VCaP (cell line): Measurements from ENCODE around the gene C19orf67.

Source experiments
- H3K27ac ChIP-seq: fragments of 450-650 bp; 2 replicates; pipeline ENCODE4 v1.5.1; 2017
- CTCF ChIP-seq: fragments of 450-650 bp; conservative IDR thresholded peaks from 2 replicates; pipeline ENCODE4 v1.5.1; 2017; ENCODE audit warnings: mild to moderate bottlenecking, moderate library complexity

C19orf67 gene

DNA sequence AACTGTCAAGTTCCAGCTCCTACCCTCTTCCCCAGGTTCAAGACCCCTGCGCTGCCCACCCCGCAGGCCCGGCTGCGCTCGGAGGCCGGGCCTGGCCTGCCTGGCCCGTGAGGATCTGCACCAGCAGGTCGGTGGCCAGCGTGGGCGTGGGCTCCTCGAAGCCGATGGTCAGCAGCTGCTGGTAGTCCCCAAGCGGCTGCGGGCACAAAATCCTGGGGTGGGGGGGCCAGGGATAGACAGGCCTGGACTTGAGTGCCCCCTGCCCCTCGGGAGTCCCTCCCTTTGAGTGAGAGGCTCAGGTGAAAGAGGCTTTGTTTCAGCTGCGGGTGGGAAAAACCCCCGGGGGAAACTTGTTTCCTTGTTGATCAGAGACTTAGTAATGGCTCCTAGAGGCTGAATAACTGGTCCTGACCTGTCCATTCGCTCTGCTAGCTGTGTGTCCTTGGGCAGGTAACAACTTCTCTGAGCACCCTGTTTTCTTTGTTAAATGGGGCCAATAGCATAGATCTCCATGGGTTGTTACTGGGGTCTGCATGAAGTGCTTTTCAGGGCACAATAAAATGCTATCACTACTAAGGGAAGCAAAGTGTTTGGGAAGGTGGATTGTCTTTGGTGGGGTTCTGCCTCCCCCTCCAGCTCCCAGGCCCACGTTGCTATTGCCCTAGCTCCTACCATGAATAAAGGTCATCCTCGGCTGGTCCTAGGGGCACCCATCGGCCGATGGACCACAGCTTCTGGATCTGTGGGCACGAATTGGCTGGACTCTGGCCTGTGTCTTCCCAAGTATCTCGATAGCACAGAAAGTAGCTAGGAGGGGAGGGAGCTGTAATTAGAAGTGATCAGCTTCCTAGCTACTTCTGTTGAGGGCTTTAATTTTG is 3.5 kb downstream of the C19orf67 start:
- no peak for TF ChIP-seq CTCF
- H3K27ac ChIP-seq, result peak overlapping the region; percentile 76

DNA sequence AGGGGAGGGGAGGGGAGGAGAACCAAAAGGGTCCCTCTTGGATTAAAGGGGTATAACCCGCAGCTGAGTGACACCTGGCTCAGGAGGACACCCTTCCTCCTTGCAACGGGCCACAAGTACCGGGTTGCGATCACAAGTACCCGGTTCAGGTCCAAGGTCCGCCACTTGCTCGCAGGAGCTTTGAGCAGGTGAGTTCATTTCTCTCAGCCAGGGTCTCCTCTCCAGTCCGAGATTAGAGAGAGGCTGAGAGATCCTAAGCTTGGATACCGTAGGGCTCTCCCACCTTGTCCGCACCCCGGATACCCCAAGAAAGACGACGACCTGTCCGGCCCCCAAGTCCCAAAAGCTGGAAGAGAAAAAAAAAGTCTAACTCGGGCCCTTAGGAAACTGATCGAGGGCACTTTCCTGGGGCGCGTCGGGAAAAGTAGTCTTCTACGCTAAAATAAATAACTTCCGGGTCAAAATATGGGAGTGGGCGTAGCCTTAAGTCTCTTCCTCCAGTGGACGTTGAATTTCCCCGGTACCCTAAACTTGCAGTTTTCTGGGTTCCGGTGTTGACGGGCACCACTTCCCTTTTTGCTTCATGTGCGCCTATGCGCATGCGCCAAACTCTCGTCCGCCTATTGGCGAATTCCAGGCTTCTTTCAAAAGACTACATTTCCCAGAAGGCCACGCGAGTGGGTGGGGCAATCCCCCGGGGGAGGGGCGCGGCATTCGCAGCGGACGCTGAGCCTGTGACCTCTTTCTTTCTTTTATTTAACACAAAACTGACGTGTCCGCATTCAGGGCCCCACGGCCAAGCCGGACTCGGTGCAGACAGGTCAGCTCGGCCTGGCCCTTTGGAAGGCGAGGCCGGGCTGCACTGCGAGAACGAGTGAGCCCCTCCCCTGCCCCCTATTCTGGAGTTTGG is 4.4 kb downstream of the C19orf67 start:
- H3K27ac ChIP-seq, result peak overlapping the region; percentile 76
- no peak for TF ChIP-seq CTCF

DNA sequence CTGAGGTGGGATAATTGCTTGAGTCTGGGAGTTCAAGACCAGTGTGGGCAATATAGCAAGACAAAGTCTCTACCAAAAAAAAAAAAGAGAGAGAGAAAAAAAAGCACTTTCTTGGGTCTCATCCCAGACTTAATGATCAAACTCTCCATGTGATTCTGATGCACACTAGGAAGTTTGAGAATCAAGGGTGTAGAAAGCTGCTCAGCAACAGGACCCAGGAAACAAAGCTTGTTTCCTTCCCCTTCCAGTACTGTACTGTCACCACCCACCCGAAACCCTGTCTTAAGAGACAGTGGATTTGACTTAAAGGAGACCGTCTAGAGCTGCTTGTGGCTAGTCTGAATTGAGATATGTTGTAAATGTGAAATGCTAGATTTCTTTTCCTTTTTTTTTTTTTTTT is 7.2 kb downstream of the C19orf67 start:
- no peak overlapping the region for H3K27ac ChIP-seq
- TF ChIP-seq CTCF, result no peak

DNA sequence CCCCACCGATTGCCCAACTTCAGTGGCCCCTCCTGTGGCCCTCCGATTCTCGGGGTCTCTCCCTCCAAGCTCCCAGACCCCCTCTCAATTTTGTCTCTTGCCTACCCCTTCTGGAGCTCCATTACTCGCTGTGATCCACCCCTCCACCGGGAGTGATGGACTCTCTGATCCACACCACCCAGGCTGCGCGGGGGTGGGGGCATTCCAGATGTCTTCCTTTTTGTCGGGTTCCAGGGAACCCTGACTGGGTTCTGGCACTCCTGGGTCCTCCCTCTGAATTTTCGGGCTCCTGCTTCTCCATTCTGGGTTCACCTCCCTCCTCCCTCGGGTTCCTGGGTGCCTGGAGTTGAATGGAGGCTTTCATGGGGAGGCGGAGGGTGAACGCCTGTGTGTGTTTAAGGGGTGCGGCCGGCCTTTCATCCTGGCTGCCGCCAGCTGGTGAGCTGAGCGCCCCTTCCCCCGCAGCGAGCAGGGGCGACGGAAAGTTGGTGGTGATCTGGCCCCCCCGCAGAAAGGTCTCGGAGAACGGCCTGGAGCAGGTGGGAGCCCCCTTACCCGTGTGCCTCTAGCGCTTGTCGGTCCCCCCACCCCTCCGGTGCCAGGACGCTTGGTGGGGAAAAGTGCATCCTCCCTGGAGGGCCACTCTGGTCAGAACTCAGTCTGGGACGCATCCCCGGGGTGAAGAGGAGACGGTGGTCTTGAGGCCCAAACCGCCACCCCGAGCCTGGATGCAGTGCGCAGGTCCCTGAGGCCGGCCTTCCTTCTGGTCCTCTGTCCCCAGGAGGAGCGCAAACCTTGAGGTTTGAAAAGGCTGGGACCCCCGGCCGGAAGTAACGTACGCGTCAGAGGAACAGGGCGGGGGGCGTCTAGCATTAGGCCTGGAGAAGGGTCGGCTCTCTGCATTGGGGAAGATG is 11.4 kb downstream of the C19orf67 start:
- H3K27ac ChIP-seq, result peak overlapping the region; percentile 74
- no peak for TF ChIP-seq CTCF

DNA sequence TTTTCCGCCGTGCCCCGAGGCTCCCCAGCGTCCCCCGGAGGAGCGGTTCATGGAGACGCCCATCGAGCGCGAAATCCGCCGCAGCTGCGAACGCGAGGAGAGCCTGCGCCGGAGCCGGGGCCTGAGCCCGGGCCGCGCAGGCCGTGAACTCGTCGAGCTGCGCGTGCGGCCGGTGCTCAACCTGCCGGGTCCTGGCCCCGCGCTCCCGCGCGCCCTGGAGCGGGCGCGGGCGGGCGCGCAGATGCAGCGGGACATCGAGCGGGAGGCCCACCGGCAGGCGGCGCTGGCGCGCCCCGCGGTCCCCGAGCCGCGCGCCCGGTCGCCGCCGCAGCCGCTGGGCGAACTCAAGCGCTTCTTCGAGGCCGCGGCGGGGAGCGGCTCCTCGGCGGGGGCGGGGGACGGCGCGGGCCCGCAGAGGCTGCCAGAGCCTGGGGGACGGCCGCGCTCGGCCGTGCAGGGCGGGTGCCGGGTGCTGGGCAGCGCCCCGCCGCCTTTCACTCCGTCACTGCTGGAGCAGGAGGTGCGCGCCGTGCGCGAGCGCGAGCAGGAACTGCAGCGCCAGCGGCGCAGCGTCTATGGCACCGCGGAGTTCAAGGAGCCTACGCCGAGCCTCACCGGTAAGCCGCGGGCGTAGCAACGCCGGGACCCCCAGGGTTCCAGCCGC is 12.2 kb downstream of the C19orf67 start:
- peak; percentile 96 for TF ChIP-seq CTCF
- peak overlapping the region; percentile 74 for H3K27ac ChIP-seq

- peak within 1 kb of the TSS; percentile 74 for H3K27ac ChIP-seq
- no peak for TF ChIP-seq CTCF
Measured at GRCh38 chr19:14072535-14073260, 12.9 kb downstream of the C19orf67 start, which contains the start of gene MISP3. Gene MISP3 (plus strand): TSS chr19:14072786. CDS start chr19:14073310, 524 bp downstream.
